ENCODE measurements around the gene BACH2. TPM values are rescaled to one million over a fixed set of nuclear protein-coding genes. Genes with fewer than 3 reads are reported as not detected.

Gene BACH2
- total and polyA plus RNA-seq, 10 of the 15 experiments (the other 5 are each of a cell fraction or from before 2014, with no cell fraction given), result 0.03 to 0.28 (median 0.04) TPM; not detected in 3

GRCh38 chr6:90199900-90200299 is 96.7 kb downstream of the BACH2 start (continued):
- TF ChIP-seq CBFB (IDR thresholded peaks at IDR 0.05; ENCODE audit: low read depth) (no peak), SMAD1 (IDR thresholded peaks at IDR 0.05; ENCODE audit: low read depth, partially characterized antibody) (no peak), RAD51 (IDR thresholded peaks at IDR 0.05) (no peak)

DNA sequence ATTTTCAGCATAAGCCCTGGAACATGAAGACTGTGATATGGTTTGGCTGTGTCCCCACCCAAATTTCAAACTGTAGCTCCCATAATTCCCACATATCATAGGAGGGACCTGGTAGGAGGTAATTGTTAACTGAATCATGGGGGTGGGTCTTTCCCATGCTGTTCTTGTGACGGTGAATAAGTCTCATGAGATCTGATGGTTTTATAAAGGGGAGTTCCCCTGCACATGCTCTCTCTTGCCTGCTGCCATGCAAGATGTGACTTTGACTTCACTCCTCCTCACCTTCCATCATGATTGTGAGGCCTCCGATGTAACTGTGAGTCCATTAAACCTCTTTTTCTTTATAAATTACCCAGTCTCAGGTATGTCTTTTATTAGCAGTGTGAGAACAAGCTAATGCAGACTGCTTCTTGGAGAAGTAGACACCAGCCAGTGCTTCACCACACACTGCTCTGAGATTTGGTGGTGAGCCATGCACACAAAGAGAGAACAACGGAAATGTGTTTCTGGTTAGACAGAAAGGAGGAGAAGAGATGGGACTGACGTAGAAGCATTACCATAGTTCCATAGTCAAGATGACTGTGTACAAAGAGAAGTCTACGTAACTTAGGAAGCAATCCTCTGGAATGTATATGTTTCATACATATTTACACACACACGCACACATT is 97.8 kb downstream of the BACH2 start:
- Histone ChIP-seq H3K9ac (ENCODE audit: control insufficient read depth, insufficient read depth, low read length) (no peak overlapping the region), H3K4me3 (no peak overlapping the region), H3K4me2 (ENCODE audit: control insufficient read depth, insufficient read depth) (no peak overlapping the region), H3K36me3 (ENCODE audit: control insufficient read depth in 2 of 2, insufficient read depth in 2 of 2, low read length in 1 of 2) (no peaks in the 10 kb centered on the region), H3K27ac (ENCODE audit: control insufficient read depth, insufficient read depth) (no peak overlapping the region), H3K27me3 (replicated peaks in 1 of 2; ENCODE audit: control insufficient read depth in 2 of 2, insufficient read depth in 2 of 2, low read length in 1 of 2) (no peaks in the 10 kb centered on the region; a peak in 1 of 4 replicates), H3K79me2 (ENCODE audit: control insufficient read depth, insufficient read depth, low read length) (no peaks in the 10 kb centered on the region), H4K20me1 (ENCODE audit: control insufficient read depth, insufficient read depth) (no peaks in the 10 kb centered on the region), H3K4me1 (ENCODE audit: control insufficient read depth, insufficient read depth, low read length) (no peaks in the 10 kb centered on the region), H3K9me3 (replicated peaks; ENCODE audit: control insufficient read depth, insufficient read depth, low read length) (no peaks in the 10 kb centered on the region; the same call in 2 of the 3 replicates), H2AFZ (ENCODE audit: control insufficient read depth, low read depth, low read length) (no peak overlapping the region)
- no TSS peak for BruUV-seq (replicated peaks)
- in situ Hi-C loops (cut with MboI) (no loop called here), intact Hi-C loops (cut with micrococcal nuclease; ENCODE audit: unreplicated experiment) (no loop called here)
- ATAC-seq (no peak), FAIRE-seq (no peak), DNase-seq (ENCODE audit: low read depth, low spot score) (no peak)
- TF ChIP-seq JUNB (IDR thresholded peaks at IDR 0.05), result no peak
- no peak for TF ChIP-seq HCFC1 (IDR thresholded peaks at IDR 0.05; ENCODE audit: low read length)
- no peak for TF ChIP-seq ETV6 (conservative IDR thresholded peaks at IDR 0.05 in 1 of 2, IDR thresholded peaks at IDR 0.05 in 1 of 2; ENCODE audit: borderline replicate concordance in 1 of 2, low read depth in 1 of 2)
- no peak for TF ChIP-seq PRDM15 (CRISPR knock-in tag; IDR thresholded peaks at IDR 0.05)
- TF ChIP-seq SPI1 (IDR thresholded peaks at IDR 0.05; ENCODE audit: borderline replicate concordance, insufficient read depth, low read depth, low read length), result no peak
- TF ChIP-seq ZNF384 (IDR thresholded peaks at IDR 0.05; ENCODE audit: borderline replicate concordance, low read depth, low read length), result no peak
- TF ChIP-seq, protein P1, sequence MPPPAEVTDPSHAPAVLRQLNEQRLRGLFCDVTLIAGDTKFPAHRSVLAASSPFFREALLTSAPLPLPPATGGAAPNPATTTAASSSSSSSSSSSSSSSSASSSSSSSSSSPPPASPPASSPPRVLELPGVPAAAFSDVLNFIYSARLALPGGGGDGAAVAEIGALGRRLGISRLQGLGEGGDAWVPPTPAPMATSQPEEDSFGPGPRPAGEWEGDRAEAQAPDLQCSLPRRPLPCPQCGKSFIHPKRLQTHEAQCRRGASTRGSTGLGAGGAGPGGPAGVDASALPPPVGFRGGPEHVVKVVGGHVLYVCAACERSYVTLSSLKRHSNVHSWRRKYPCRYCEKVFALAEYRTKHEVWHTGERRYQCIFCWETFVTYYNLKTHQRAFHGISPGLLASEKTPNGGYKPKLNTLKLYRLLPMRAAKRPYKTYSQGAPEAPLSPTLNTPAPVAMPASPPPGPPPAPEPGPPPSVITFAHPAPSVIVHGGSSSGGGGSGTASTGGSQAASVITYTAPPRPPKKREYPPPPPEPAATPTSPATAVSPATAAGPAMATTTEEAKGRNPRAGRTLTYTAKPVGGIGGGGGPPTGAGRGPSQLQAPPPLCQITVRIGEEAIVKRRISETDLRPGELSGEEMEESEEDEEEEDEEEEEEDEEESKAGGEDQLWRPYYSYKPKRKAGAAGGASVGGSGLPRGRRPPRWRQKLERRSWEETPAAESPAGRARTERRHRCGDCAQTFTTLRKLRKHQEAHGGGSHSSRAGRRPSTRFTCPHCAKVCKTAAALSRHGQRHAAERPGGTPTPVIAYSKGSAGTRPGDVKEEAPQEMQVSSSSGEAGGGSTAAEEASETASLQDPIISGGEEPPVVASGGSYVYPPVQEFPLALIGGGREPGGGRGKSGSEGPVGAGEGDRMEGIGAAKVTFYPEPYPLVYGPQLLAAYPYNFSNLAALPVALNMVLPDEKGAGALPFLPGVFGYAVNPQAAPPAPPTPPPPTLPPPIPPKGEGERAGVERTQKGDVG (CRISPR knock-in tag; IDR thresholded peaks at IDR 0.05), result no peak
- no peak for TF ChIP-seq SUPT20H (IDR thresholded peaks at IDR 0.05; ENCODE audit: borderline replicate concordance, control insufficient read depth, low read depth, low read length)
- 53% methylated on average over 6 of the region's 6 CpGs for WGBS (ENCODE audit: insufficient coverage, insufficient replicate concordance, low lambda C conversion rate, missing lambda C conversion rate)
- ChIA-PET POLR2A (no interaction called here), SMC1A (ENCODE audit: uncharacterized antibody, unreplicated experiment) (no interaction called here), CTCF (interaction anchor here (0.8 kb wide), 2 partner anchors 75 to 259 kb away, joined by 3 read pairs; no protein-coding TSS in a partner anchor), RAD21 (ENCODE audit: unreplicated experiment) (no interaction called here)
